ENCODE measurements around the gene MAPT.

The MAPT gene

DNA sequence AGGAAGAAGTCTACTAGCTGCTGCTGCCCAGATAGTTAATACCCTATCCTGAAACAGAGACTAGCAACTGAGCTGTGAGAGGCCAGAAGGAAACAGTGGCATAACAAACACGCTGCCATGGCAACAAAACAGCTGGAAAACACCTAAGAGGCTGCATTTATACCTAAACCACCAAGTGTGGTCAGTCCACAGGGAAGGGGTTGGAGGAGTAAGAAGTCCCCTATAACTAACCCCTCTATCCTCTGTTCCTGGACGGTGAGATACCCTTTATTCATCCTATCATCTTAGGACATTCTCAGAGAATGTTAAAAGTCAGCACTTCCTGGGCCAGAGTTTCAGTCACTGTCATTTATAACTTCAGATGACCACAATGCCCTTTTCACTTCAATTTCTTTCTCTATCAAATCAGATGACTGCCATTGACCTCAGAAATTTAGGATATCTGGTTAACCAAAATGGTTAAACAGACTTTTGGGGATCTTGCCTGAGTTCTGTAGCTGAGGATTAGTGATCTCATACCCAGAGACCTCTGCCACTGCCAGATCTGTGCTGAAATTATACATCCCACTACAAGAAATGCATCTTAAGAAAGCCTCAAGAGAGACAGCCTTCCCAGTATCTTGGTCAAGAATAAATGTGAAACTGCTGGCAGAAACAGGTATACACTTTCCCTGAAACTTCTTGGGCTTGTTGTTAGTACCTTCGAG, 140.9 kb downstream of the MAPT start:
- DNase-seq: no peak

DNA sequence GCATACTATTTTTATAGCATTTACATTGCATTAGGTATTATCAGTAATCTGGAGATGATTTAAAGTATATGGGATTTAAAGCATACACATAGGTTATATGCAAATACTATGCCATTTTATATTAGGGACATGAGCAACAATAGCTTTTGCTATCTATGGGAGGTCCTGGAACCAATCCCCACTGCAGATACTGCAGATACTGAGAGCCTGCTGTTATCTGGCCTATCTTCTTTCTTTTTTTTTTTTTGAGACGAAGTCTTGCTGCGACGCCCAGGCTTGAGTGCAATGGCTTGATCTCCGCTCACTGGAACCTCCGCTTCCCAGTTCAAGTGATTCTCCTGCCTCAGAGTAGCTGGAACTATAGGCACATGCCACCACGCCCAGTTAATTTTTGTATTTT, 142.1 kb downstream of the MAPT start:
- no peak for DNase-seq

DNA sequence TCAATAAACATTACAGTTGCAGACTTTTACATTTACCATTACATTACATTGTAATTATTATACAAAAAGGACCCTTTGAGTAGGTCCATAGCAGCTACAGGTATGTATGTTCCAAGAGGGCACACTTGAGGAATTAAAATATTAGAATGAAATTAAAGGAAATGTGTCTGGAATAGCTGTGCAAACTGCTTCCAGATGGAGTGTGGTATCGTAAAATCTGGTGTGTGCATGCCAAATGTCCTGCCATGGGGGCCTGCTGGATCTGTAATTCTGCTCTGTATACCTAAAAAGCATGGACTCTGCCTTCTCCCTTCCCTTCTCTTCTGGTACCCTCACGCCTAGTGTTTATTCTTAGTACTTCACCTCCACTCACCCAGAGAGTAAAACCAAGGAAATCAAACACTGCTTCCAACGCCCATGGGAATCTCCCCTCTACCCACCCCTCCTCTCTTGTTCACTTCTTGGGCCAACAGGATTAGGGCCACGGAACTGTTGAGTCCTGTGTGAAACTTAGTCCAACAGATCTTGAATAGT, 143.4 kb downstream of the MAPT start:
- no peak for DNase-seq

DNA sequence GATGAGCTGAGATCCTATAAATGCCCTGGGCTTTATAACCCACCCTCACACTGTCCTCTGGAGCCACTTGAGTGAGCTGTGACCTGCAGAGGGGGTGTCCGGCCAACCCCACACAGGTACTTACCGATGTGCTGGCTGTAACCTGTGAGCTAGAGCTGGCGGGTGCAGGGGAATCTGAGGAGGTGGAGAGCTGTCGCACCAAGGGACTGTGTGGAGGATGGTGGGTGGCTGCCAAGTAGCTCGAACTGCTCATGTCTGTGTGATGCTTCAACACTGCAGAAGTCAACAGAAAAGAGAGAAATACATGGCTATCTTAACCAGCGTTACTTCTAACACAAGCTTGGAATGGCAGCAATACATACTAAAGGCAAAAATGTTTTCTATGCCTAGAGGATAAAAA, 144.1 kb downstream of the MAPT start:
- no peak for DNase-seq

DNA sequence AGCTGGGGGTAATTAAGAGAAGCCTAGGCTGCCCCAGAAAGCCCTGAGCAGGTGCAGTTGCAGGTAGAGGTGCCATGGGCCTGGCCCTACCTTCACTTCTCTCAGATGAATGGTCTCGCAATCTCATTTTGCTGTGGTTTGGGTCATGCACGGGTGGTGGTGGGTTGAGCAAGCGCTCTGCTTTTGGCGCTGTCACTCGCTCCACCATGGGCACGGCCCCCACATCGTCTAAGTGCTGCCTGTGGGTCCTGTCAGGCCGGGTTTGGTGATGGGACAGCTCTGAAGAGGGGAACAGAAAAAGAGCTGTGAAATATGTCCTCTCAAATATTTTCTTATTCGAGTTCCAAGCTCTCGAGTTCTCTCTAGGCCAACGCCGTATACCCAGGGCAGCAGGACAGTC, 144.6 kb downstream of the MAPT start:
- no peak for DNase-seq

DNA sequence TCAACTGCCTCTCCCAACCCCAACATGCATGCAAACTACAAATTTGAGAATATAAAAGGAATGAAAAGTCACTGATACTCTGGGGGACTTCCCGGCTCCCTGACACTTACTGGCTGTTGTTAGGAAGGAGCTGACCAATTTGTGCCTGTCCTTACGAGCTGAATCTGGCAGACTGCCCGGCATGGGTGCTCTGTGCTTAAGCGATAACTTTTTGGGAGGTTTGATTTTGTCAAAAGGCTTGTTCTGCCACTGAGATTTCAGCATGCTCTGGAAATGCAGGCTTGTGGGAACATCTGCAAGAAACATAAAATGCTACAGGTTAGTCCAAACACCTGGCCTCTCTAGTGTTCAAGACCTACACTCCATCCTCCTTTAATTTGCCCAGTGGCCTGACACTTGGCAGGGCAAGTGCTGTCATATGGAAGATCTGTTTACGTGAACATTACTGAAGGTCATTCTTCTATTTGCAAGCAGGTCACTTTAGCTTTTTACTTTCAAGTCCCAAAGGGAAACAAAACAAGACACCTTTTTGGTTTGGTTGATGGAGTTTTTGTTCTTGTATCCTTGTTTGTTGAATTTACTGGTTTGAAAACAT, 145.3 kb downstream of the MAPT start:
- DNase-seq: no peak

DNA sequence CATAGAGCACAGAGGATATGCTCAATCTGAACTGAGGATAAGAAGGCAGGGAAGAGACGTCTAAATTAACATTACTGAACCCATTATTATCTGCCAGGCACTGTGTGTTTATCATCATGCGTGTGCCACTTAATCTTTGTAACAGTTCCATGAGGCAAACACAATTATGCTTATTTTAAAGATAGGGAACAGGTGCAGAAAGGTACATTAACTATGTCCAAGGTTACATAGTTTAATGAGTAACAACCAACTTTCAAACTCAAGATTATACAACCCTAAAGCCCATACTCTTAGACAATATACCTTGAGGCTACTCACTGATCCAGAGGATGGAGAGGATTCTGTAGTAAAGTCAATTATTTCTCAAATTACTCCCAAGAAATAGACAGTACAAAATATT, 147.9 kb downstream of the MAPT start:
- no peak for DNase-seq

DNA sequence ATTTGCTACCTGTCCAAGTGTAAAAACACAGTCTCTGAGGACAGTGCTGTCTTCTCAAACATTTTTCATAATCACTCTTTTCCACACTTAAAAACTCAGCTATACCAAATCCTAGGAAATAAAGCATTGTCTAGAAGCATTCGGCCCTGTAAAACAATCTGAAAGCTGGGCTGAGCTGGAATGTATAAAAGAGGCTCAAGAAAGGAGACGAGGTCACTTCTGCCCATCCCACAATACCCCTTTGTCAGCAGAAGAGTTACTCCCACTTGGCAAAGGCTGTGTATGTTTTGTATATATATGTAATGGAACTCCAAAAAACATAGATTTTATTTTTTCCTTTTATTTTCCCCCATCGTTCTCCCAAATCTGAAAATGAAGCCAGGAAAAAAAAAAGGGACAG, 148.6 kb downstream of the MAPT start:
- DNase-seq: no peak

DNA sequence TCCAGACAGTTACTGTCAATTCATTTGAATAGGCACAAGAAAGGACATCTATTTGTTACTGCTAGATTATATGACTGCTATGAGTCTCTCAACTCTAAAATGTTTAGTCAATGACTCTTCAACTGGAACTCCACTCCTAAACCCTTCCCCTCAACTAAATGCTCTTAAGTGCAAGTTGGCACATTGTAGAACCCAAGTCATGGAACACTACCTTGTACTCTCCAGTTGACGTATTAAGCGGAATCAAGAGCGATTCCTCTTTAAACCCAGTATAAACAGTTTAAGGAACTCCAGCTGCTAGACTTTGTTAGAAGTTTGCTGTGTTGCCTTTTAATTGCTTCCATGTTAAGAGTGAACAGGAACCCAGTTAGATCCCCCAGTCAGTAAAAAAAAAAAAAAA, 149.3 kb downstream of the MAPT start:
- DNase-seq: no peak

DNA sequence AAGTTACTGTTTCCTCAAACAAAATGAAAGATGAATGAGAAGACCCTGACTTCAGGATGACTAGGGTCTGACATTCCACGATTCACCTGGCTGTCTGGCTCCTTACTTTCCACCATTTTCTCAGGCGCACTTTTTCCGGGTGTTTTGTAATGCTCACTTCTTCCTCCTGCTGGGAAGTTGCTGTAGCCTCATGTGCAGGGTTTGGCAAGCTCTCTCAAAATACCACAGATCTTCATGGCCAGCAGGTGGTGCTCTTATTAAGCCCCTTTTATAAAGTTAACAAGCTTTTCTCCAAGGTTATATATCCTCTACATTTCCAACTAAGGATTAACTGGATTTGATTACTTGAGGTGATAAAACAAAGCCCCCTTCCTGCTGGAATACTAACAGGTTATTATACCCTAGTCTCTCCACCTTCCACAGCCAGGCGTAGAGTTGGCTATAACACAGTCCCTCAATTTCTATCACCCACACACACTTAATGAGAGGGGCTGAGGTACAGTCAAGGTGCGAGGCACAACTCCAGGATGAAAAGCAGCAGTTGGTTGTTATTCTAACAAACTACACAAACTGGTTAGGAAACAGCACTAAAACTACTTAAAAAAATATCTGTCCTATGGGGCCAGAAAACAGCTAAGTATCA, 150.1 kb downstream of the MAPT start:
- DNase-seq: peak; percentile 69

DNA sequence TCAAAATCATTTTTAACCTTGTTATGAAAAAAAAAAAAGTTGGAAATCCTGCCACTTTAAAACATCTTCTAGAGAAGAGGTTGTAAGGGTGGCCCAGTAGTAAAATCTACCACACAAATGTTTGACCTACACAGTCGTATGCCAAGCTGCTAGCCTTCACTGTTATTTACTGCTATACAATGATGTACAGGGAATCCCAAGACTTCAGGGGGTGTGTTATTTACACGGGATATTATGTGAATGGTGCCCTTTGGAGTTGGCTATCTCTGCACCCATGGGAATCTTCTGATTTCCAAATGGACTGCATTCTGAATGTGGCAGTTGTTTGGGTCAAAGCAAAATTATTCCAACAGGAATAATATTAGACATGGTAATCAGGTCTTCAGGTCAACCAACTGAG, 150.6 kb downstream of the MAPT start:
- DNase-seq: no peak

DNA sequence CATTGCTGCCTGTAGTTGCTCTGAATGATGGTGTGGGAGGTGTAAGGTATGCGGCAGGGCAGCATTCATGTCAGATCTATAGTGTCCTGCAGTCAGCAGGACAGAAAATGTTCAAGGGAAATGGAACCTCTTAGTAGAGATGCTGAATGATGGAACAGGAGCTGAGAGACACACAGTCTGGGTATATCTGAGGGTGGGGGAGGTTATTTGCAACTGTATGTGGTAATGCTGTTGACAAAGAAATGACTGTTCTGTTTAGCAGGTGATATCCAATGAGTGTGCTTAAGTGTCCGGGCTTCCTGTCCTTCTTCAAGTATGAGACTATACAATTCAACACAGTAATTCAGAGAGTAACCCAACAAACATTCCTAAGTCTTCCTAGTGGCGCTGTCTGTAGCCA, 151.3 kb downstream of the MAPT start:
- no peak for DNase-seq

DNA sequence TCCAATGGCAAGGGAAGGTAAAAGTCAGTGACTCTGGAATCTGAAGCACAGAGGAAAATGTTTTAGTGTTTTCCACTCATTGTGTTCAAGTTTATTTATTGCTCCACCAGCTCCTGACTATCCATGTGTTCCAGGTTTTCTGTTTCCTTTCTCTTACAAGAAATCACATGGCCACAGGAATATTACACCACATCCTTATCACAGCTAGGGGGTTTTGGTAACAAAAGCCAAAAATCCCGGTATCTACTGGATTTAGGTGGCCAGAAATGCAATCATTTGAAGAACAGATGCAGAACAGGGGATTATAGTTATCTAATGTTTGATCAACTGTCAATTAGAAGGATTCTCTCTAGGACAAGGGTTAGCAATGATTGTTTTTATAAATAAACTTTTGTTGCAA, 152.6 kb downstream of the MAPT start:
- no peak for DNase-seq

DNA sequence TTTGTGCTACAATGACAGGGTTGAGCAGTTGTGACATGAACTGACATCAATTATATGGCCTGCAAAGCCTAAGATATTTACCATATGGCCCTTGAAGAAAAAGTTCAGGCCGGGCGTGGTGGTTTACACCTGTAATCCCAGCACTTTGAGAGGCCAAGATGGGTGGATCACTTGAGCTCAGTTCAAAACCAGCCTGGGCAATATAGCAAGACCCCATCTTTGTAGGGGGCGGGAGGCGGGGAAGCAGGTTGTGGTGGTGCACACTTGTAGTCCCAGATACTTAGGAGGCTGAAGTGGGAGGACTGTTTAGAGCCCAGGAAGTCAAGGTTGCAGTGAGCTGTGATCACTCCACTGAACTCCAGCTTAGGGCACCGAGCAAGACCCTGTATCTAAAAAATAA, 153.0 kb downstream of the MAPT start:
- DNase-seq: no peak

DNA sequence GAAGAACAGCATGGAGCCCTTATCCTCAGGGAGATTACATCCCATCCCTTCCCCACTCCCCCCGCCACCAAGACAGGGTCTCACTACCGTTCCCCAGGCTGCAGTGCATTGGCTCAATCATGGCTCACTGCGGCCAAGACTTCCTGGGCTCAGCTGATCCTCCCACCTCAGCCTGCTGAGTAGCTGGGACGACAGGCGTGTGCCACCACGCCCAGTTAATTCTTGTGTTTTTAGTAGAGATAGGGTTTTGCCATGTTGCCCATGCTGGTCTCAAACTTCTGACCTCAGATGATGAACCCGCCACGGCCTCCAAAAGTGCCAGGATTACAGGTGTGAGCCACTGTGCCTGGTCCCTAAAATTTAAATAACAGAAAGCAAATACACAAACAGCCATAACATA, 153.5 kb downstream of the MAPT start:
- no peak for DNase-seq

DNA sequence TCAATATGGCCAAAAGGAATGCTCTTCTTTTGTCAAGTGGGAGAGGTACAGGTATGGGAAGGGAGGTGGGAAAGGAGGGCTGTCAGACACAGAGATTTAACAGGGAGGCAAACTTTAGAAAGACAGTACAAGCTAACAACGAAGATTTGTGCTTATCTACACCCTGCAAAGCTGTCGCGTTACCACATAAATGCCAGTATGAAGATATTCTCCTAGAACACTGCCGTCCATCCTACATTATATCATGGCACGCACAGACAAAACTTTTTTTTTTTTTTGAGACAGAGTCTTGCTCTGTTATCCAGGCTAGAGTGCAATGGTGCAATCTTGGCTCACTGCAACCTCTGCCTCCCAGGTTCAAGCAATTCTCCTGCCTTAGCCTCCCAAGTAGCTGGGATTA, 155.3 kb downstream of the MAPT start:
- DNase-seq: no peak

DNA sequence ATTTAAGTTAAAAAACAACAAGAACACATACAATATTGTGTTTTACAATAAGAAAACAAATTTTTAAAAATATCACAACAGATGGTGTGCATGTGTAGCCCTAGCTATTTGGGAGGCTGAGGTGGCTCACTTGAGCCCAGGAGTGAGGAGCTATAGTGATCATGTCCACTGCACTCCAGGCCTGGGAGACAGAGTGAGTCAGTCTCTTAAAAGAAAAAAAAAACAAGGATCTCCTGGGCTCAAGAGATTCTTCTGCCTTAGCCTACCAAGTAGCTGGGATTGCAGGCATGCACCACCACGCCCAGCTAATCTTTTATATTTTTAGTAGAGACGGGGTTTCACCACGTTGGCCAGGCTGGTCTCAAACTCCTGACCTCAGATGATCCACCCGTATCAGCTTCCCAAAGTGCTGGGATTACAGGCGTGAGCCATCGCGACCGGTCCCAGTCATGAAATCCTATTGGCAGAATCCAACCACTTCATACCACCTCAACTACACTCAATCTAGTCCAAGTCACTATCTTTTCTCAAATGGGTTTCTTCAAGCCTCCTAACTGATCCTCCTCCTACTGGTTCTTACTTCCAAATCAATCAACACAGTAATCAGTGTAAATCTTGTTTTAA, 159.7 kb downstream of the MAPT start:
- DNase-seq: no peak

DNA sequence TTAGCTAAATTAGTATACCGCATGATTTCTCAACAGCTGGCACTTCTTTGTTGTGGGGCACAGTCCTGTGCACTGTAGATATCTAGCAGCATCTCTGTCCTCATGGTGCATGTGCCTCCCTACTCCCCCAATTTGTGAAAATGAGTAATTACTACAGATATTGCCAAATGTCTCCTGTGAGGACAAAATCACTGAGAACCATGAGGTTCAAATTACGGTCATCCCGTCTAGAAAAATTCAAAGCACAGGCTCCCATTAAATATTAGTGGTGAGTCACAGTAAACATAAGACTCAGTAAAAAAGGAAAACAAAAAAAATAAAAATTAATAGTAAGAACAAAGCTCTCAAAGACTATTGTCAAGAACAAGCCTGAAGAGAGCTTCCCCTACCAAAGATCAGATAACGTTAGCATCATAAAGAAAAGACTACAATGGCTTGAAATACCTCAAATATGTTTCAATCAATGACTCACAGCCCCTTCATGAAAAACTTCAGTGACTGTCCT, 162.5 kb downstream of the MAPT start:
- no peak for DNase-seq

DNA sequence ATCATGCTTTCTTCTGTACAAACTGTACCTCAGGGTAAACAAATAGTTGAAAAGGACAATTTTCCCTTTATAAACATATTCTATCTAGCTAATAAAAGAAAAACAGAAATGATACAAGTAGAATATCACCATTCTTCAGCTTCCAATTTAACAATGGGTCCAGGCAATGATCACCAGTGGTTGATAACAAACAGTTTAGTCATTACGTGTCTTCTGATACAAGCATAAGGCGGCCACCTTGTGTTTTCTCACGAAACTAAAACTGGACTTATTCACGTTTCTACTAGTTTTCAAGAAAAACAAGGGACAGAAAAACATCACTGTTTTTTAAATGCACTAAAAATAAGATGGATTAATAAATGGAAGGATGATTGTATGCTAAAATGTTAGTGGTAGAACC, 163.0 kb downstream of the MAPT start:
- no peak for DNase-seq

DNA sequence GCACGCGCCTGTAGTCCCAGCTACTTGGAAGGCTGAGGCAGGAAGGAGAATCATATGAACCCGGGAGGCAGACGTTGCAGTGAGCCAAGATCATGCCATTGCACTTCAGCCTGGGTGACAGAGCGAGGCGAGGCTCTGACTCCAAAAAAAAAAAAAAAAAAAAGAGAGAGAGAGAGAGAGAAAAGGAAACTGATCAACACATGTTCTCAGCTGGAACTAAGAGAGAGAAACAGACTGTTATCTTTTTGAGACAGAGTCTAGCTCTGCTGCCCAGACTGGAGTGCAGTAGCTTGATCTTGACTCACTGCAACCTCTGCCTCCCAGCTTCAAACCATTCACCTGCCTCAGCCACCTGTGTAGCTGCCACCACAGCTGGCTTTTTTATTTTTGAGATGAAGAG, 165.1 kb downstream of the MAPT start:
- no peak for DNase-seq

DNA sequence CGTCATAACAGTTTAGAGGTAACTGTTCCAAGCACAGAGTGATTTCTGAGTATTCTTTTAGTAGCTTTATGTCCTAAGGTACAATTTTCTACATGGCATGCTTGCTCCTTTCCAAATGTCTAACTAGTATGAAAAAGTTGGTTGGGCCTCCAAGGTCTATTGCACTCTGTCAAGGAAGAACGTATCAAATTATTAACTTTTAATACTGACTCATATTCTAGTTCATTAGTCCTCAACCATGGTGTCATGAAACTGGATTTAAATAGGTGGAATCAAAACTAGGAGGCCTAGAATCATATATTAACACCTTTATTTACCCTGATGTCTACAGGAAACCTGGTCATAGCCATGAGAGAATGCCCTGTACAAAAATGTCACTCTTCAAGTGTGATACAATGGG, 166.1 kb downstream of the MAPT start:
- DNase-seq: no peak

DNA sequence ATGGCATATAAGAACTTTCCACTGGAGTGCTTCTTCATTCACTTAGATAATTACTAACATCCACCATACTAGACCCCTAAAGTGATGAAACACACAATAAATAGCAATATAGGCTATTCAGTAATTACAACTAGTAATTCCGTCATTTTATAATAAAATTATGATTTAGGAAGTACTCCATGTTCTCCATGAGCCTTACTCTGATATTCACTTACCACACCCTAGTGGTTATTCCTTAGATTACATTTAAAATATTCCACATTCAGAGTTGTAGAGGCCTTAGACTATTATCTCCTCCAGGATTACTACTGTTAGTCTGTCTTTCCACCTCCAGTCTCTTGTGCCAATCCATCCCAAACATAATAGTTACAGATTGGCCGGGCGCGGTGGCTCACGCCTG, 167.1 kb downstream of the MAPT start:
- no peak for DNase-seq

DNA sequence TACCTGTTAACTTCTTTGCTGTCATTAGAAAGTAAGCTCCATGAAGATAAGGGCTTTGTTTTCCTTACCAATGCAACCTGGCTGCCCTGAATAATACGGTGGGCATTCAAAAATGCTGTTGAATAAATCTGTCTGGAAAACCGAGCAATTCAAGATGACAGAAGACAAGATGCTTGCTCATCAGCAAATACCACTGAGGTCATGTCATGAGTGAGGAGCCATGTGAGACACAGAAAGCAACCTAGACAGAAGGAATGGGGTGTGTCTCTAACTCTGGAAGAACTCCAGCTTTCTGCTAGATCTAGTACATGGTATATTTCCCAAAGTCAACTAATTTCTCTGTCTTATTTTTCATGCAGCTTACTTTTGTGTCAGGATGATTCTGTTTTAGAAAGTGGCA, 168.9 kb downstream of the MAPT start:
- DNase-seq: no peak

DNA sequence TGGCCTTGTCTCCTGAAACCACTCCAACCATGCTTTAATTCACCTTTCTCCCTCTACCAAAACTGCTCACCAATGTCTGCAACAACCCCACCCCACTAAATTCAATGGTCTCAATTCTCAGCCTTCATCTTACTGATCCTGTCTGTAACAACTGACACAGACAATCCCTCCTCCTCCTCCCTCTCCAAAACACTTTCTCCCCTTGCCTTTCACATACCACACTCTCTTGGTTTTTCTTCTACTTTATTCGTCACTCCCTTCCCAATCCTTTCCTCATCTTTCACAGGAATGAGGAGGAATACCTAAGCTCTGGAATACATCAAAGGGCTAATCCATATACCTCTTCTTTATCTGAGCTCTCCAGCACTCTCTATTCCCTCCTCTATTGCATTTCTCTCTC, 170.1 kb downstream of the MAPT start:
- DNase-seq: no peak

Measured in activated CD8-positive, alpha-beta memory T cell treated with anti-CD3 and anti-CD28 coated beads for 24 hours (primary cell).